Heart left ventricle (tissue), 16 donors: ENCODE results near the gene IFI16. TPM values are rescaled to one million over a fixed set of nuclear protein-coding genes. Genes with fewer than 3 reads are reported as not detected.

Source experiments
- ATAC-seq, 4 donors: fragments of 200-7000 bp; cut with Tn5 transposase; one replicate each; pipeline ENCODE4 v1.9.1; 2020 to 2022; ENCODE audit warnings: moderate library complexity in 4 of 4, mild to moderate bottlenecking in 3 of 4, moderate number of reproducible peaks in 1 of 4
- DNase-seq, 5 donors: peaks; one replicate each; pipeline ENCODE4 v3.0.0-alpha.2; 2020
- H3K27ac ChIP-seq, 12 donors: fragments of 200-600 bp; sonication (generic) in 4 of 12; one replicate each; pipeline versions ENCODE4 v1.5.0 to v1.8.0; 2016 to 2022; ENCODE audit warnings: mild to moderate bottlenecking in 2 of 12
- H3K27me3 ChIP-seq, 9 donors: fragments of 200-600 bp; sonication (generic) in 2 of 9; one replicate each; pipeline versions ENCODE4 v1.5.1 to v1.8.0; 2016 to 2022; ENCODE audit warnings: mild to moderate bottlenecking in 3 of 9
- H3K36me3 ChIP-seq, 9 donors: fragments of 200-600 bp; sonication (generic) in 2 of 9; one replicate each; pipeline versions ENCODE4 v1.5.0 to v1.8.0; 2018 to 2022; ENCODE audit warnings: mild to moderate bottlenecking in 2 of 9
- H3K4me1 ChIP-seq, 12 donors: fragments of 200-600 bp; sonication (generic) in 4 of 12; one replicate each; pipeline versions ENCODE4 v1.5.0 to v1.8.0; 2016 to 2022; ENCODE audit warnings: mild to moderate bottlenecking in 3 of 12
- H3K4me3 ChIP-seq, 12 donors: fragments of 200-600 bp; sonication (generic) in 4 of 12; one replicate each; pipeline versions ENCODE4 v1.5.0 to v1.8.0; 2017 to 2022; ENCODE audit warnings: mild to moderate bottlenecking in 9 of 12, moderate library complexity in 4 of 12
- H3K9me3 ChIP-seq, 12 donors: fragments of 200-600 bp; sonication (generic) in 4 of 12; one replicate each; pipeline versions ENCODE4 v1.5.0 to v1.8.0; 2016 to 2022; ENCODE audit warnings: mild to moderate bottlenecking in 1 of 12
- CTCF ChIP-seq, 12 donors: fragments of 200-600 bp; sonication (generic) in 4 of 12; IDR thresholded peaks; one replicate each; pipeline versions ENCODE4 v1.5.0 to v1.8.0; 2018 to 2022; ENCODE audit warnings: antibody characterized with exemption in 12 of 12, mild to moderate bottlenecking in 5 of 12
- POLR2A ChIP-seq, 2 donors: fragments of 450-650 bp; IDR thresholded peaks; one replicate each; pipeline ENCODE4 v1.6.1; 2017; ENCODE audit warnings: antibody characterized with exemption in 2 of 2, mild to moderate bottlenecking in 2 of 2, moderate library complexity in 2 of 2
- WGBS, 4 donors: extraction: QIAGEN DNeasy Blood & Tissue Kit in 2 of 4; methylation state at CpG; one replicate each; pipeline versions ENCODE4 v1.1.5 to v1.1.7; 2013 to 2018; 5-methylcytosine and 5-hydroxymethylcytosine counted together
- intact Hi-C, 10 donors: fragments of 100-400 bp; cut with DNase I; formaldehyde crosslinking; loops; one replicate each; pipeline versions ENCODE4 v1.11.1 to v1.14.2; 2022
- polyA plus RNA-seq, 2 donors: library from polyadenylated mRNA; stranded (reverse); fragments of 200-250 nt; gene quantifications; one replicate each; pipeline ENCODE4 v1.2.3, GENCODE V29; 2013
- total RNA-seq, 9 donors: library from RNA; depleted of rRNA in 2 of 9; stranded (reverse); fragments of >200 nt in 2 of 9; fragmentation: NEBNext Ultra II Directional in 3 of 9; extraction: Animal tissue kit (Norgen Biotek cat#: 25700) in 3 of 9; gene quantifications; one replicate each; pipeline versions ENCODE4 v1.1.0 to v1.2.4, GENCODE V29; 2016 to 2023
- donor health status: ischemic (EF 13 %, LVEDD 7.1; RV severe dilation, severe dysfunction).
- donor health status: healthy with polysubstance abuse.
- donor health status: DM: no; HTN: yes; CAD: no.
- donor health status: DM: no; HTN: no; CAD: no.
- donor health status: ischemic (EF 25% LVEDD 6.9; RV normal size, moderate dysfunction).
- donor health status: ischemic (EF 25% LVEDD 5.7; RV mildly dilated, moderate dysfunction).
- donor health status: healthy.
- donor health status: DM: yes; HTN: yes; CAD: no.
- donor health status: ischemic (EF 35%, LVEDD 5.7; RV mildly dilated, moderate dysfunction).
- donor health status: nonischemic (EF 11% LVEDD 7.7; RV severe dilation, severe dysfunction).
- donor health status: DM: yes; HTN: yes; CAD: no.
- donor health status: PGD.
- donor health status: ischemic (EF 29% LVEDD 5.4; RV normal size, mild dysfunction).
- donor health status: nonischemic (EF 23%, LVEDD 6.1; RV moderate dilation, normal function).

IFI16 gene
- total and polyA plus RNA-seq, 11 donors, result 19.1 to 125 (median 24.8) TPM

GRCh38 chr1:158969855-158970254 is 39.9 kb upstream of the IFI16 start:
- 80 to 86% (median 86%) methylated on average over 1 of the region's 1 CpG for WGBS, 4 donors
- Histone ChIP-seq H3K27me3 (peaks cover 0 to 4% (median 0%) of the 10 kb centered on the region in 9 donors), H3K4me3 (no peak overlapping the region), H3K9me3 (no peaks in the 10 kb centered on the region), H3K36me3 (no peaks in the 10 kb centered on the region), H3K27ac (no peak overlapping the region), H3K4me1 (no peaks in the 10 kb centered on the region)
- ATAC-seq (no peak), DNase-seq (no peak)
- TF ChIP-seq CTCF (IDR thresholded peaks at IDR 0.05) (no peak), POLR2A (IDR thresholded peaks at IDR 0.05) (no peak)
- intact Hi-C loops, result no loop called here

- ATAC-seq, result no peak
These were observed 36.9 kb upstream of the IFI16 start for GRCh38 chr1:158972841-158973240.

GRCh38 chr1:158976219-158976618 is 33.5 kb upstream of the IFI16 start:
- no peaks in the 10 kb centered on the region for H3K4me1 ChIP-seq
- no peak for ATAC-seq
- intact Hi-C loops, result no loop called here

More at GRCh38 chr1:158972841-158973240, 36.9 kb upstream of the IFI16 start:
- Histone ChIP-seq H3K36me3 (no peaks in the 10 kb centered on the region), H3K27me3 (no peaks in the 10 kb centered on the region), H3K9me3 (no peaks in the 10 kb centered on the region), H3K27ac (no peak overlapping the region), H3K4me3 (no peak overlapping the region), H3K4me1 (no peaks in the 10 kb centered on the region)
- no peak for DNase-seq
- no peak for TF ChIP-seq POLR2A (IDR thresholded peaks at IDR 0.05)
- no peak for TF ChIP-seq CTCF (IDR thresholded peaks at IDR 0.05)
- intact Hi-C loops, result no loop called here

GRCh38 chr1:158978730-158979129 is 31.0 kb upstream of the IFI16 start:
- no peaks in the 10 kb centered on the region for H3K4me1 ChIP-seq
- intact Hi-C loops, result no loop called here
- no peak for ATAC-seq
- DNase-seq, result no peak
- no peaks in the 10 kb centered on the region for H3K27me3 ChIP-seq
- WGBS, 4 donors, result 45 to 49% (median 47%) methylated on average over 2 of the region's 2 CpGs
- no peak overlapping the region for H3K4me3 ChIP-seq
- no peak for TF ChIP-seq CTCF (IDR thresholded peaks at IDR 0.05)
- TF ChIP-seq POLR2A (IDR thresholded peaks at IDR 0.05), result no peak
- no peak overlapping the region for H3K27ac ChIP-seq
- no peaks in the 10 kb centered on the region for H3K36me3 ChIP-seq
- peaks cover 0 to 17% (median 0%) of the 10 kb centered on the region in 12 donors for H3K9me3 ChIP-seq

More at GRCh38 chr1:158976219-158976618, 33.5 kb upstream of the IFI16 start:
- TF ChIP-seq POLR2A (IDR thresholded peaks at IDR 0.05) (no peak), CTCF (IDR thresholded peaks at IDR 0.05) (no peak)
- no peak overlapping the region for H3K27ac ChIP-seq
- H3K4me3 ChIP-seq, result no peak overlapping the region
- H3K27me3 ChIP-seq, result no peaks in the 10 kb centered on the region
- peaks cover 0 to 9% (median 0%) of the 10 kb centered on the region in 12 donors for H3K9me3 ChIP-seq
- H3K36me3 ChIP-seq, result no peaks in the 10 kb centered on the region
- no peak for DNase-seq
- 38 to 44% (median 39%) methylated on average over 4 of the region's 4 CpGs for WGBS, 4 donors
